ENCODE measurements around the gene CCL23. TPM values are rescaled to one million over a fixed set of nuclear protein-coding genes. Genes with fewer than 3 reads are reported as not detected.

Gene CCL23
- total RNA-seq, 1 donor: not detected

DNA sequence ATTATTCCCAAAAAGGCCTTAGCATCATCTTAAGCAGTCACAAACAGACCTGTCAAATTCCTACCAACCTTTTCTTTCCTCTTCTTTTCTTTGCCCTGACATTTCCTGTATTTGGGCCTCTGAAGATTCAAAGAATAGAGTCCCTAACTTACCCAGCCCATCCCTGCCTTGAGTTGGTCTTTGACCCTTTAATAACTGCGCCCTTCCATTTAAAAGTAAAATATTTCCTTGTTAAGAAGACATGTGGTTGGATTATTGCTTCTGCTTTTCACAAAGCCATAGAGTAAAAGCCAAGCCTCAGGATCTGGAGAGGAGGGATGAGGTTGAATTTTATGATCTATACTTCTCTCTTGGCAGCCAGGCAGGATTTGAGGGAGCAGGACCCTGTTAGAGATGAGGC, 13.2 kb upstream of the CCL23 start:
- no peak for DNase-seq (ENCODE audit: insufficient read length, low spot score, missing footprints)
- Histone ChIP-seq H3K4me3 (ENCODE audit: insufficient read depth, low read length) (no peak overlapping the region), H3K4me1 (ENCODE audit: insufficient read depth, low read length) (no peaks in the 10 kb centered on the region), H3K4me2 (ENCODE audit: insufficient read depth, low read length) (no peak overlapping the region), H3K9me3 (ENCODE audit: low read depth, low read length) (no peaks in the 10 kb centered on the region), H4K20me1 (ENCODE audit: insufficient read depth, low read length) (no peaks in the 10 kb centered on the region), H3K79me2 (ENCODE audit: insufficient read depth, low read length) (no peaks in the 10 kb centered on the region), H3K27ac (ENCODE audit: low read depth, low read length) (no peak overlapping the region), H3K36me3 (ENCODE audit: insufficient read depth, low read length) (no peaks in the 10 kb centered on the region), H3K27me3 (ENCODE audit: insufficient read depth, low read length) (peaks cover 4% of the 10 kb centered on the region), H2AFZ (ENCODE audit: low read length) (no peak overlapping the region)
- TF ChIP-seq, protein P1, sequence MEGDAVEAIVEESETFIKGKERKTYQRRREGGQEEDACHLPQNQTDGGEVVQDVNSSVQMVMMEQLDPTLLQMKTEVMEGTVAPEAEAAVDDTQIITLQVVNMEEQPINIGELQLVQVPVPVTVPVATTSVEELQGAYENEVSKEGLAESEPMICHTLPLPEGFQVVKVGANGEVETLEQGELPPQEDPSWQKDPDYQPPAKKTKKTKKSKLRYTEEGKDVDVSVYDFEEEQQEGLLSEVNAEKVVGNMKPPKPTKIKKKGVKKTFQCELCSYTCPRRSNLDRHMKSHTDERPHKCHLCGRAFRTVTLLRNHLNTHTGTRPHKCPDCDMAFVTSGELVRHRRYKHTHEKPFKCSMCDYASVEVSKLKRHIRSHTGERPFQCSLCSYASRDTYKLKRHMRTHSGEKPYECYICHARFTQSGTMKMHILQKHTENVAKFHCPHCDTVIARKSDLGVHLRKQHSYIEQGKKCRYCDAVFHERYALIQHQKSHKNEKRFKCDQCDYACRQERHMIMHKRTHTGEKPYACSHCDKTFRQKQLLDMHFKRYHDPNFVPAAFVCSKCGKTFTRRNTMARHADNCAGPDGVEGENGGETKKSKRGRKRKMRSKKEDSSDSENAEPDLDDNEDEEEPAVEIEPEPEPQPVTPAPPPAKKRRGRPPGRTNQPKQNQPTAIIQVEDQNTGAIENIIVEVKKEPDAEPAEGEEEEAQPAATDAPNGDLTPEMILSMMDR (IDR thresholded peaks at IDR 0.05; ENCODE audit: extremely low read depth, low read depth, low read length): no peak

DNA sequence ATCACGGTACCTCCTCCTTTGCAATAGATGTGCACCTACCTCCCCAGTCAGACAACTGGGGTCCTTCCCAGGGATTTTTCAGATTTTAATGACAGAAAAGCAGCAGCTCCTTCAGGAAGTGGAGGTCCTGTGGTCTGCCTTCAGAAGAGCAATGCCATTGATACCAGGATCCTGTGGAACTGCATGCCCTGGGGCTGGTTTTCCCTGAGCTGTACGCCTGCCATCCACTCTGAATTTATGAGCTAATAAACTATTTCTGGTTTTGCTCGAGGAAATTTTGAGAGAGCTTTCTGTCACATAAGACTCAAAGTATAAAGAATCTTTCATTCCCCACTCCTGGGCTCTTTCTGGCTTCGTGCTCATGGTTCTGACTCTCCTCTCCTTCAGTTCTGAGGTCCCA, 10.0 kb upstream of the CCL23 start:
- H3K4me3 ChIP-seq (ENCODE audit: insufficient read depth, low read length): no peak overlapping the region
- peaks cover 4% of the 10 kb centered on the region for H3K27me3 ChIP-seq (ENCODE audit: insufficient read depth, low read length)
- no peaks in the 10 kb centered on the region for H4K20me1 ChIP-seq (ENCODE audit: insufficient read depth, low read length)
- H3K4me2 ChIP-seq (ENCODE audit: insufficient read depth, low read length): no peak overlapping the region
- H3K79me2 ChIP-seq (ENCODE audit: insufficient read depth, low read length): no peaks in the 10 kb centered on the region
- no peaks in the 10 kb centered on the region for H3K36me3 ChIP-seq (ENCODE audit: insufficient read depth, low read length)
- TF ChIP-seq, protein P1 (IDR thresholded peaks at IDR 0.05; ENCODE audit: extremely low read depth, low read depth, low read length): no peak
- H3K27ac ChIP-seq (ENCODE audit: low read depth, low read length): no peak overlapping the region
- DNase-seq (ENCODE audit: insufficient read length, low spot score, missing footprints): no peak
- H3K9me3 ChIP-seq (ENCODE audit: low read depth, low read length): no peaks in the 10 kb centered on the region
- H2AFZ ChIP-seq (ENCODE audit: low read length): no peak overlapping the region
- no peaks in the 10 kb centered on the region for H3K4me1 ChIP-seq (ENCODE audit: insufficient read depth, low read length)

DNA sequence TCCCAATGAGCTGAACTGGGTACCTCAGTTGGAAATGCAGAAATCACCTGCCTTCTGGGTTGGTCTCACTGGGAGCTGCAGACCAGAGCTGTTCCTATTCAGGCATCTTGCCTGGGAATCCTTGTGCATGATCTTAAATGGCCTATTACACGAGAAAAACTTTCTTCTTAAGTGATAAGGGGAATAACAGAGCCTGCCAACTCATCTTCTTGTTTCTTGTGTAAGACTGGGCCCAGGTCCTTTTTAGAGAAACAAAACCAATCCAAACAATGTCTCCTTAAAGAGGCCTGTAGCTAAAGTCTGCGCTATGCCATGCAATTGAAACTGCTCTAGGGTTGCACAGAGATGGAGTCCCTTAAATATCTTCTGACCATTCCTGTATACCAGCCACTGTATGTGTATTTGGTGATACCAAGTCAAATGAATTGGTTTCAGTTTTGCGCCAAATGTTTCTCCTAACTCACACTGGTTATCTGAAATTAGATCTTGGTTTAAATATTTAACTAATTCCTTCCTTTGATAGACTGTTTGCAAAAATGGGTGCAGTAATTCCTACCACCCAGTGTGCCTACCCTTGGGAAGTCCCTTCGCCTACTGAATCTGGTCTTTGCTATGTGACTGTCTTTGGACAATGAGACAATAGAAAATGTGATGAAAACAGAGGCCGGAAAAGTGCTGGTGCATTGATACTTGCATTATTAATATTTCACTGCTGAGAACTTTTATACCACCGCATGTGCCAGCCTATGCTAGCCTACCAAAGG, 6.5 kb upstream of the CCL23 start:
- H3K36me3 ChIP-seq (ENCODE audit: insufficient read depth, low read length): no peaks in the 10 kb centered on the region
- H2AFZ ChIP-seq (ENCODE audit: low read length): no peak overlapping the region
- no peak overlapping the region for H3K4me2 ChIP-seq (ENCODE audit: insufficient read depth, low read length)
- no peaks in the 10 kb centered on the region for H3K27me3 ChIP-seq (ENCODE audit: insufficient read depth, low read length)
- H3K79me2 ChIP-seq (ENCODE audit: insufficient read depth, low read length): no peaks in the 10 kb centered on the region
- H4K20me1 ChIP-seq (ENCODE audit: insufficient read depth, low read length): no peaks in the 10 kb centered on the region
- no peak overlapping the region for H3K27ac ChIP-seq (ENCODE audit: low read depth, low read length)
- DNase-seq (ENCODE audit: insufficient read length, low spot score, missing footprints): no peak
- TF ChIP-seq, protein P1 (IDR thresholded peaks at IDR 0.05; ENCODE audit: extremely low read depth, low read depth, low read length): no peak
- no peak overlapping the region for H3K4me3 ChIP-seq (ENCODE audit: insufficient read depth, low read length)
- H3K9me3 ChIP-seq (ENCODE audit: low read depth, low read length): no peaks in the 10 kb centered on the region
- H3K4me1 ChIP-seq (ENCODE audit: insufficient read depth, low read length): no peaks in the 10 kb centered on the region

DNA sequence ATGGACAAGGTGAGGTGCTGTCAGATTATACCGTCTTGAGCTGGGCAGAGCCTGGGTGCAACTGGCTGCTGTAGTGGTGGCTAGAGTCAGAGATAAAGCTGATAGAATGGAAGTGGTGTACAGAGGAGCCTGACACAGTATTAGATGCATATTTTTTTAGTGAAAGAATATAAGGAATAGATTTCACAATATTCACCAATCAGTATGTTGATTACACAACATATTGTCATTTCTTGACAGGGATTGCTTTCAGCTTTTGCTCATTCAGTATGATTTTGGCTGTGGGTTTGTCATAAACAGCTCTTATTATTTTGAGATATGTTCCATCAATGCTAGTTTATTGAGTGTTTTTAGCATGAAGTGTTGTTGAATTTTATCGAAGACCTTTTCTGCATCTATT, 1.7 kb upstream of the CCL23 start:
- TF ChIP-seq, protein P1 (IDR thresholded peaks at IDR 0.05; ENCODE audit: extremely low read depth, low read depth, low read length): no peak
- Histone ChIP-seq H3K4me1 (ENCODE audit: insufficient read depth, low read length) (no peaks in the 10 kb centered on the region), H4K20me1 (ENCODE audit: insufficient read depth, low read length) (no peaks in the 10 kb centered on the region), H3K79me2 (ENCODE audit: insufficient read depth, low read length) (no peaks in the 10 kb centered on the region), H3K9me3 (ENCODE audit: low read depth, low read length) (no peaks in the 10 kb centered on the region), H3K36me3 (ENCODE audit: insufficient read depth, low read length) (no peaks in the 10 kb centered on the region), H3K4me2 (ENCODE audit: insufficient read depth, low read length) (no peak overlapping the region), H2AFZ (ENCODE audit: low read length) (no peak overlapping the region), H3K27me3 (ENCODE audit: insufficient read depth, low read length) (no peaks in the 10 kb centered on the region), H3K4me3 (ENCODE audit: insufficient read depth, low read length) (no peak overlapping the region), H3K27ac (ENCODE audit: low read depth, low read length) (no peak overlapping the region)
- no peak for DNase-seq (ENCODE audit: insufficient read length, low spot score, missing footprints)

All from osteoblast (primary cell).